ENCODE results near the gene EXOC4.

EXOC4 gene

DNA sequence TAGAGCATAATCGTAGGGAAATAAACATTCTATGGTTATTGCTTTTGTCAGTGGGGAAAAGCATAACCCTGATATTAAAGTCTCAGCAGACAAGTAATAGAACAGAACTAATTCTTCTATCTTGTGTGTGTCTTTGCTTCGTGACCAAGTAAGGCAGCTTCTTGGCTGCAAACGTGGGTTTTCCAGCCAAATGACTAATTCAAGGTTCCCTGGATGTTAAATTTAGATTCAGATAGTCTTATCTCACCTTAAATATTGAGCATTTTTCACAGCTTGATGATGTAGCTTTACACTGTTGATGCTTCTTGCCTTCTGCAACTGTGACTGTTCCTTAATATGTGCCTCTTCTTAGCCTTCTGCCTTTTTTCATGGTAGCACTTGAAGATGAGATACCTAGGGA, 113.0 kb downstream of the EXOC4 start:
- no peak for DNase-seq

DNA sequence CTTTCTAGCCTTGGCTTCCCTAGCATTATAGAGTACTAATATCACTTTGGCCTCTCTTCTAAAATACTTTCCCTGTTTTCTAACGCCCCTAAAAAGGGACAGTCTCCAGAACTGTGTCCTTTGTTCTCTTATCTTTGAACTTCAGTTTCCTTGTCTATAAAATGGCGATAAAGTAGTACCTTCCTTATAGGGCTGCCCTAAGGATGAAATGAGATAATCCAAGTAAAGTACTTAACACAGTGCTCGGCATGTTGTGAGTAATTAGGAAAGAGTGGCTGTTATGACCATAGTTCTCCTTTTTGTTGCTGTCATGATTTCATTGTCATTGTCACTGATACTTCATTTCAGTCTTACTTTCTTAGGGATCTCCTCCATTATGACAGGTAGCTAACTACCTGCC, 114.7 kb downstream of the EXOC4 start:
- DNase-seq: no peak

DNA sequence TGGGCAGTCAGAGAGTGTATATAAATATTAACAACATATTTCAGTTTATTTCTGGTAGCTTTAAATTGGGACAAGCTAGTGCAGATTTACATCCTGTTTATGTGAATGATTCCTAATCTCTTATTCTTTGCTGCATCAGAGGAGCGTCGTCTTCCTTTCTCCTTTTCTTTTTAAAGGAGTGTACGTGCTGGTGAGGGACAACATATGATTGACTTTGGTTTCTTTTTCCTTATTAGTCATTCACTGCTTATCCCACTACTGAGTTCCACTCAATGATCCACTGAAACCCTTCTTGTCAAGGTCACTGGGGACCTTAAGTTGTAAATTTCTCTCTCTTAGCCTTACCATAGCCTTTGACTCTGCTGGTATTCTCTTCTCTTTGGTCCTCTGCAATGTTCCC, 116.3 kb downstream of the EXOC4 start:
- no peak for DNase-seq

DNA sequence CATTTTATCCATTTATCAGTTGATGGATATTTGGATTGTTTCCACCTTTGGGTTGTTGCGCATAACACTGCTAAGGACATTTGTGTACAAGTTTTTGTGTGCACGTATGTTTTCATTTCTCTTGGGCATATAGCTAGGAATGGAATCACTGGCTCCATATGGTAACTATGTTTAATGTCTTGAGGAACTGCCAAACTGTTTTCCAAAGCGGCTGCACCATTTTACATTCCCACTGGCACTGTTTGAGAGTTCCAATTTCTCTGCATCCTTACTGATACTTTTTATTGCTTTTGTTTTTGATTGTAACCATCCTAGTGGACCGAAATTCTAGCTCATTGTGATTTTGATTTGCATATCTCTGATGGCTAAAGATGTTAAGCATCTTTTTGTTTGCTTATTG, 118.7 kb downstream of the EXOC4 start:
- no peak for DNase-seq

DNA sequence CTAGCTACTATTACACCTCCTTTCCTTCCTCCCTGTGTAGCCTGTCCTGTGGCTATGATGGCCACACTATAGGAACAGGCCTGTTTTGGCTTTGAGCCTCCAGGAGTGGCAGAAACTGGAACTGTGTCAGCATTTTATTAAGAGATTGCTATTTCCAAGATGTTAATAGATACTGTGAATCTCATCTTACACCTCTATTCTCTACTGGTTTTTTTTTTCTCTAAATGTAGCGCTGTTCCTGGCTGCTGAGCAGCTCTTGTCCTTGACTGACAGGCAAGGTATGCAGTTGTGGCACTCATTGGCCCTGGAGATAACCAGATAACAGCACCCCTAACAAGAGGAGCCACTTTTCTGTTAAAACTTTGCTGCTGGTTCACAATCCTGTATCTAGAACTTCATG, 119.5 kb downstream of the EXOC4 start:
- DNase-seq: no peak

DNA sequence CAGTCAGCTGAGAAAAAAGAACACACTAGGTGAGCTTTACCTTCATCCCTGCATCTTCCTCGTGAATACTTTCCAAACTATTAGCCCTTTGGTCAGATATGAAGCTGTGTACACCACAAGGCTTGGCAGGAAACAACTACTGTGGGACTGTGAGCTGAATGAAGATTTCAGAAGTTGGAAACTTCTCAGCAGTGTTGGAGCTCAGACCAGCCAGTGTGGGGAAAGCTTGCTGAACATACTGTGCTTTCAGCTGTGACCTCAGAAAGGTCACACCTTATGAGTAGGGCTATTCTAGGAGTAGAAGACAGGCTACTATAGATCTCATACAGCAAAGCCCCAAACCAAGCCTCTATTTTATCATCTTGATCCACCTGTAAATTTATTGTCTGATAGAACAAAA, 123.6 kb downstream of the EXOC4 start:
- no peak for DNase-seq

DNA sequence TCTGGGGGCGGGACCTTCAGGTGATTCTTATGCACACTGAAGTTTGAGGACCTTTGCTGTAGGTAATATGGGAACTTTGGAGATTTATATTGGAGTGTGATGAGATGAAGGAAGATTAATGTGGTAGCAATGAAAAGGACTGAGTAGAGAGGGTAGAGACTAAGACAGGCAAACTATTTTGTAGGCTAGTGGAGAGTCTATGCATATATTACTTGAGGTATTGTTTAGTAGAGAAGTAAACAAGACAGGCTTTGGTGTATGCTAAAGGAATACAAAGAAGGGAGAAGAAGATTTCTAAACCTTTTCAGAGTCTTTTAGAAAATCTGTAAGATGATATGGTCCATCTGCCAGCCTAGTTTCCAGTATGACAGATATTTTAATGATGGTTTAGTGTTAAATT, 129.1 kb downstream of the EXOC4 start:
- DNase-seq: no peak

DNA sequence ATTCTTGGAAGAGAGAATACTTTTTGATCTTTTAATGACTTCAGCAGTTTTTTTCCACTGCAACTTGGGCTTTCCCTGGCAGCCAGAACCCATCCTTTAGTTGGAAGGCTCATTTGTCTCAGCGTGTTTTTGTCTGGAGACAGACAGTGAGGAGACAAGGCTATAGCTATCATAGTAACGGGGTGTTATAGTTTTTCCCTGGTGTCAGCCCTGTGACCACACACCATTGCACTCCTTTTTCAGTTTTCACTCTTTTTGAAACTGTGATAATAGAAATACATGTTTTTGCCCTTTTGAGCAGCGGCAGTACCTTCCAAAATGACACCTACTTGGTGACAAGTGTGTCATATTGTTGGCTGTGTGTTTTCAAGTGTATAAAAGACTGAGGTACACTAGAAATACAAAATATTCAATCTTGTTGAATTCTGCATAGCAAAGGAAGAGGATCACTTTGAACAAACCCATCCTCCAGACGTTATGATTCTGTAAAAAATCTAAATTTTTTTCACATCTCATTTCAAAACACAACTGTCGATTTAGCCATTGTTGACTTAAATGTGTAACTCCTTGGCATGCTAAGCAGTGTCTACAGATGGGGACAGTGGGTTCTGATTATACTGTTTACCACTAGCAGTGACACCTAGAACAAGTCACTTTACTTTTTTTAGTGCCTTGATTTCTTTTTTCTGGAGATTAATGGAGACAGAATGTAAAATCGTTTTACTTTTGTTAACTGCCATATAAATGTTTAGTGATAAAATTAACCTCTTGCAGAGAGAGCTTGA, 130.1 kb downstream of the EXOC4 start:
- DNase-seq: no peak

DNA sequence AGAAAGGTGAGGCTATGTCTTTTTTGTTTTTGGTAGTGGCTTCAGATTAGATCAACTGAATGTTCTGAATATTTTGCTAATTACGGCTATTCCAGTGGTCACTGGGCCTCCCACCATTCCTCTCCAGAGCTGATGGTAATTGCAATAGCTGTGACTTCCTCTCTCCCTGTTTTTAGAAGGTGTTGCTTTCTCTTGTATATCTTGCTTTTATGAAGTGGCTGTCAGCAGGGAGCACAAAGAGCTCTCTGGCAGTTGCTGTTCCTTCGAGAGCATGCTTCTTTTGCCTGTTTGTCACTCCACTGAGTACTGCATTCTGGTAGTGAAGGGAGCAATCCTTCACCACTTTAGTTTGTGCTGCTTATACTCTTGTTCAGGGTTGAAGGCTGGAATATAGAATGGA, 133.3 kb downstream of the EXOC4 start:
- no peak for DNase-seq

DNA sequence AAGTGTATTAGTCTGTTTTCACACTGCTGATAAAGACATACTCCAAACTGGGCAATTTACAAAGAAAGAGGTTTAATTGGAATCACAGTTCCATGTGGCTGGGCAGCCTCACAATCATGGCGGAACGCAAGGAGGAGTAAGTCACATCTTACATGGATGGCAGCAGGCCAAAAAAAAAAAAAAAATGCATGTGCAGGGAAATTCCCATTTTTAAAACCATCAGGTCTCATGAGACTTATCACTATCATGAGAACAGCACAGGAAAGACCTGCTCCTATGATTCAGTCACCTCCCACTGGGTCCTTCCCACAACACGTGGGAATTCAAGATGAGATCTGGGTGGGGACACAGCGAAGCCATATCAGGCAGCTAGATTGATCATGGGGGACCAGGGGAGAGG, 136.8 kb downstream of the EXOC4 start:
- no peak for DNase-seq

DNA sequence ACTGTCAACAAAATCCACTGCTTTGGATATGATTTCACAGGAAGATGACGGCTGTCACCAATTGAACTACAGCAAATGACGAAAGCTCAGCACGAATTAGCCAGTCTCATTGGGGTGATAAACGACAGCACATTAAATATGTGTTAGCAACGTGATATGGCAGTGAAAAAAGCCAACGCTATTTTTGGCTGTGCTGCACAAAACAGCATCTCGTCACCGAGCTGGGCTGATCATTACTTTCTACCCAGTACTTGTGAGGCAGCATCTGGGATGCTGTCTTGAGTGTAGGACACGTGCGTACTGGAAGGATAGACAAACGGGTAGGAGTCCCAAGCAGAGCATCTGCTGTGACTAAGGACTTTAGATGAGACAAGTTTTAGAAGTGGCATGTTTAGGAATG, 138.3 kb downstream of the EXOC4 start:
- no peak for DNase-seq

DNA sequence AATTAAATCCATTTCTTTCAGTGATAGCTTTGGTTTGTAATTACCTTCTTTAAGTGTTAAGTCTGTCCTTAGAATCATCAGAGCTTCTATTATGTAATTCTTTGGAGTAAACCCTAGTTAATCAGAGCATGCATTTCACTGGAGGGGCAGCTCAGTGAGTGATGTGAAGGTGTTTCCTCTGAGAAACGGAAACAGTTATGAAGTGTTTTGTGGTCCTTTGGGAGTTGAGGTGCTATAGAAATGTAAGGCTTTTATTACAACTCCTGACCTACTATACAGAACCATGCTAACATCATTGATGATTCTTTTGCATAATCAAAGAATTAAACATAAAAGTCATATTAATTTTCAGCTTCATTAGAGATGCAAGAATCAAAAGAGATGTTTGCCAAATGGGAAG, 141.5 kb downstream of the EXOC4 start:
- no peak for DNase-seq

DNA sequence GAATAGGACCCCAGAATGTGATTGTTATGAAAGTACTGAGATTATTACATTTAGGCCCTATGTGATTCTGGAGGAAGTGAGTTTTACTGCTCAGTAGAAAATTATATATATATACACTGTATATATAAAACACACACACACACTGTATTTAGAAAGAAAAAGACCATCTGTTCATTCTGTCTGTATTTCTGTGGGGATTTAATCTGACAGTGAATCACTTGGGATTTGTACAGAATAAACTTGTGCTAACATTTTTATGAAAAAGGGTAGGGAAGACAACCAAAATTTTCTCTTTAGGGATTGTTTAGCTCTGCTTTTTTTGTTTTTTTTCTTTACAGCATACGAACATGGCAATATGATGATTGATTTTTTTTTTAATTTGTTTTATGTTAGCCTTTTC, 142.7 kb downstream of the EXOC4 start:
- no peak for DNase-seq

DNA sequence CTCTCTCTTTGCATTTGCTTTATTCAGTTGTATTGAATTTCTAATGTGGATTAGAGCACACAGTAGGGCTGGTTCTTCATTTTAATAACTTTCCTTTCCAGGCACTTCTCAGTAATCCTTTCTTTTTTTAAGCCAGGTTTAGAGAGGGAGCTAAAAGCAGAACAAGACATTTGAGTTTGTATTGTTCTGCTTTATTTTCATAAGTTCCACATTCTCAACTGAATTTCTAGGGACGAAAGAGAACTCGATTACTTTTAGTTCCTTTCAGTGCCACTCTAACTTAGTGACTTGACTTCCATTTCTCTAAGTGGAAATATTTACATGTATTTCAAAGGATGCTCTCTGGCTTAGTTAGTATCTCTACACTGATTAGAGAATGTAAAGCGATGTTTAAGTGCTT, 145.6 kb downstream of the EXOC4 start:
- no peak for DNase-seq

DNA sequence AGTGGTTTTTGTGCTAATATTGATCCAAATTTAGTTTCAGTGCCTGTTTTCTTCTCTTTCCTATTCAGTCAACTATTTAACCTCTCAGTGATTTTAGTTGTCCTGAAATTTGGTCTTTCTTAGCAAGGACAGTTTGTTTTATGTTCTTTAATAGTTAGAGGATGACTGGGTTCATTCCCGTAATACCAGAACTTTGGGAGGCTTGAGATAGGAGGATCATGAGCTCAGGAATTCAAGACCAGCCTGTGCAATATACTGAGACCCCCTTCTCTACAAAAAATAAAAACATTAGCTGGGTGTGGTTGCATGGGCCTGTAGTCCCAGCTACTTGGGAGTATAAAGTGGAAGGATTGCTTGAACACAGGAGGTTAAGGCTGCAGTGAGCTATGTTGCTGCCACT, 148.3 kb downstream of the EXOC4 start:
- no peak for DNase-seq

DNA sequence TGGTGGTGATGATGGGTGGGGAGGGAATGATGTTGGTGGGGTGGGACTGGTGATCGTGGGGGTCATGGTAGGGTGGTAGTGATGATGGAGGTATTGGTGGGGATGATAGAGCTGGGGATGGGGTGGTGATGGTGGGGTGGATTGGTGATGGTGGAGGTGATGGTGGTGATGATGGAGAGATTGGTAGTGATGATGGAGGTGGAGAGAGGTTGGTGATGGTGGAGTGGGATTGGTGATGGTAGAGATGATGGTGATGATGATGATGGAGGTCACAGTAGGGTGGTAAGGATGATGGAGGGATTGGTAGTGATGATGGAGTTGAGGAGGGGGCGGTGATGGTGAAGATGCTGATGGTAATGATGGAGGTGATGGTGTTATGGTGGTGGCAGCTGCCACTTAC, 155.3 kb downstream of the EXOC4 start:
- DNase-seq: no peak

DNA sequence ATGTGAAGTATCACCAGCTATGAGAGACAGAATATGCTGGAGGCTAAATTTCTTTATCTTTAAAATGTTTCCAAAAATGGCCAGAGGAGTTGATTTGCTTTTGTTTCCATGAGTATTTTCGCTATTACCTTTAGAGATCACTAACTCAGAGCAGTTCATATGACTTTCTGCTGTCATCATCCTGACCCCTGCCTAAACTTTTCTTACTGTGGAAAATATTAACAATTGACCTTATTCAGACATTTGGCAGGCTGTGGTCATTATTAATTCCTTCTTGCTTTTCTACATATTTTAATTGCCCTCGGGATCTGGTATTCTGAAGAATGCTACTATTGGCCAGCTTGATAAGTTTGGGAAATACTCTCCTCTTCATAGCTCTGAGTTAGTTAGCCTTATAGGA, 156.5 kb downstream of the EXOC4 start:
- no peak for DNase-seq

DNA sequence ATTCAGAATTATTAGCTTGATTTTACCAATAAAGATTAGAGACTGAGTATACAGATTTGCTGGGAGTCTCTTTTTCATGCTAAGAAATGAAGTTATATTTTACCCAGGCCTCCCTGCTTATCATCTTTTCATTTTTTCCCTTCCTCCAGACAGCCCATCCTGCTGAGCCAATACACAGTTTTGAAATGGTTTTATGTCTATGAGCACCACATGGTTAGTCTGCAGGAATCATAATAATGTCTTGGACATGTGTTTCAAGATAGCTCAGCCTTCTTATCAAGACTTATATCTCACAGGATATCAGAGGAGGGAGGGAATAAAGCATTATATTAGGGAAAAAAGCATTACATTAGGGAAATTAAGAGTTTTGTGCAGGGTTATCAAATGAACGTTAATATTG, 157.1 kb downstream of the EXOC4 start:
- no peak for DNase-seq

DNA sequence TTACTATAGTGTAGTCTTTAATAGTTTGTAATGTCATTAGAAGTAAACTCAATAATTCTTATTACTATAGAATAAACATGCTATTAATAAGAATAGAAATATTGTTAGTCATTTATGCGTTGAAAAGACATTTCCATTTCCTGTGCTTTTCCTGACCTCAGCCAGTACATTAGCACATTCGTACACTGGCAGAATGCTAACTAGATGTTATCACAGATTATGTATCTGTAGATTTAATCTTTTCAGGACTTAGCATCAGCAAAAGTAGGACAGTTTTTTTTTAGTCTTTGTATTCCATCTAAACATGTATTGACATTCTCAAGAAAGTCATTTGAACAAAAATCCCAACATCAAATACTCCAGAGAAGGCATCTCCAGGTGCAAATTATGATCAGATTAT, 158.5 kb downstream of the EXOC4 start:
- no peak for DNase-seq

DNA sequence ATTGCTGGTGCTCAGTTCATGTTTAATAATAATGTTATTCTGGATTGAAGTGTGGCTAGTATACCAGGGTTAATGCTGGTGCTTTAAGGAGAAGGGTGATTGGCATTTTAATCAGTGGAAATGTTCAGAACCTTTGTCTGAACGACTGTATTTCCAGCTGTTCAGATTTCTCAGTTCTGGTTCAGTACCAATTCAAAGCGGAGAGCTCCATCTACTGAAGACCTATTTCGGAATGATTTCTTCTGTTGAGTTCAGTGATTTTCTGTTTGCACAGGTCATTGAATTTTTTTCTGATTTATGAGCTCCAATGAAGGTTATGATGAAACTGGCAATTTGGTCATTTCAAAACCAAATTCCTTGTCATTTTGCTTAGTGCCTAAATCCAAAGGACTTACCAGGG, 160.1 kb downstream of the EXOC4 start:
- no peak for DNase-seq

DNA sequence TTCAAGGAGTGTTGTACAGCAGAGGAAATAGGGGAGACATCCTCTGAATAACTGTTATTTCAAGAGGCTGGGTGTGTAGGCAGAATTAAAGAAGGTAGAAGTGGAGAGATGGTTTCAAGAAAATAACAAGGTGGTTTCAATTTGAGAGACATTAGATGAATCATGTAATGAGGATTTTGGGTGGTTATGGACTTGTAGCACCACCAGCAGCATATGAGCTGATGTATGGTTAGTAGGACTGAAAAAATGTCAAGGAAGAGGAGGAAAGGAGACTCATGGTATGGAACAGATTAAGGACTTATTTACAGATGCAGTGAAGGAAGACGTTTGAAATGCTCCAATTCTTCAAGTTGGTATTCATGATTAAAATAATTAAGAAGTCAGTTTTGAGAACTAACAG, 166.2 kb downstream of the EXOC4 start:
- no peak for DNase-seq

DNA sequence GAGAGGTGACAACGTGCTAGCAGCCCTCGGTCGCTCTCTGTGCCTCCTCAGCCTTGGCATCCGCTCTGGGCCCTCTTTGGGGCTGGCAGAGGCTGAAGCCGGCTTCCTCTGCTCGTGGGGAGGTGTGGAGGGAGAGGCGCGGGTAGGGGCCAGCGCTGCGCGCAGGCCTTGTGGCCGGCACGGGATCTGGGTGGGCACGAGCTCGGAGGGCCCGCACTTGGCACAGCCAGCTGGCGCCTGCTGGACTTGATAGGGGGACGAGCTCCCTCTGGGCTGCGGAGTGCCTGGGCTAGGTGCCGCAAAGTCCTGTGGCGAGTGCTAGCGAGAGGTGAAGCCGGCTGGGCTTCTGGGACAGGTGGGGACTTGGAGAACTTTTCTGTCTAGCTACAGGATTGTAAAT, 170.7 kb downstream of the EXOC4 start:
- no peak for DNase-seq

DNA sequence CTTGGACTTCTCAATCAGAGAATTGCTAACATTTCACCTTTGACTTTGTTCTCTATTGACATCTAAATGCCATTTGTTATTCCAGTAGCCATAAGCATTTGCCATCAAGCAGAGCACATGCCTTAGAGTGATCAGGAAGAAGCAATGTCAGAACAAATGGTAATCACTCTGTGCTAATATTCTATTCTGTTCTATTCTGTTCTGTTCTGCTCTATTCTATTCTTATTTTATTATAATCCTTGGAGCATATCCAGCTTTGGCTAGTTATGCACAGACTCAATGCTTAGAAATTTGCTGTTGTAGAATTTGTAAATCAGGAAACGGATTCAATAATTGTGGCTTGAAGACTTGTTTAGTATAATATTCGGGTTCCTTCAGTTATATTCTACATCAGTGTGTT, 175.4 kb downstream of the EXOC4 start:
- DNase-seq: no peak

DNA sequence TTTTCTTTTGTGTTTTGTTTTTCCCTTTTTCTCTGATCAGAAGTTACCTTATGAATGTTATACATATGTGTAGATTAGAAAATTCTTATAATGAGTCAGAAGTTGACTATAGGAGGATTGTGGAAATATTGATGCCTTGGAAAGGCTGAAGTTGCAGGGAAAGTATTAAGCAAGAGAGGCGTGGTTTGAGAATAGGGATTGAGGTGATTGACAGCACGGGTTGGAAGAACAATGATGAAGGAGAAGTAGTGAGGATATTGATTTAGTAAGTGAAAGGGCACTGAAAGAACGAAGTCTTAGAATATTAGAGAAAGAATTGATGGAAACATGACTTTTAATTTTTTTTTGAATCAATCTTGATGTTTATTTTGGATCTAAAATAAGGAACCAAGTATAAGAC, 176.0 kb downstream of the EXOC4 start:
- DNase-seq: no peak

DNA sequence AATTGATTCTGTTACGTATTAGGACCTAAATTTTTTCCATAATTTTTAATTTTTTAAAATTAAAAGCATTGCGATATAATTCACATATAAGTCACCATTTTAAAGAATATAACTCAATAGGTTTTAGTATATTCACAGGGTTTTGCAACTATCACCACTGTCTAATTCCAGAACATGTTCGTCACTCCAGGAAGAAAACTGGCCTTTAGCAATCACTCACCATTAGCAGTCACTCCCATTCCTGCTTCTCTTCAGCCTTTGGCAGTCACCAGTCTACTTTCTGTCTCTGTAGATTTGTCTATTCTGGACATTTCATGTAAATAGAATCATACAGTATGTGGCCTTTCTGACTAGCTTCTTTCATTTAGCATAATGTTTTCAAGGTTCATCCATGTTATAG, 176.5 kb downstream of the EXOC4 start:
- DNase-seq: no peak
